Measurements from ENCODE around the gene TTBK1.

DNA sequence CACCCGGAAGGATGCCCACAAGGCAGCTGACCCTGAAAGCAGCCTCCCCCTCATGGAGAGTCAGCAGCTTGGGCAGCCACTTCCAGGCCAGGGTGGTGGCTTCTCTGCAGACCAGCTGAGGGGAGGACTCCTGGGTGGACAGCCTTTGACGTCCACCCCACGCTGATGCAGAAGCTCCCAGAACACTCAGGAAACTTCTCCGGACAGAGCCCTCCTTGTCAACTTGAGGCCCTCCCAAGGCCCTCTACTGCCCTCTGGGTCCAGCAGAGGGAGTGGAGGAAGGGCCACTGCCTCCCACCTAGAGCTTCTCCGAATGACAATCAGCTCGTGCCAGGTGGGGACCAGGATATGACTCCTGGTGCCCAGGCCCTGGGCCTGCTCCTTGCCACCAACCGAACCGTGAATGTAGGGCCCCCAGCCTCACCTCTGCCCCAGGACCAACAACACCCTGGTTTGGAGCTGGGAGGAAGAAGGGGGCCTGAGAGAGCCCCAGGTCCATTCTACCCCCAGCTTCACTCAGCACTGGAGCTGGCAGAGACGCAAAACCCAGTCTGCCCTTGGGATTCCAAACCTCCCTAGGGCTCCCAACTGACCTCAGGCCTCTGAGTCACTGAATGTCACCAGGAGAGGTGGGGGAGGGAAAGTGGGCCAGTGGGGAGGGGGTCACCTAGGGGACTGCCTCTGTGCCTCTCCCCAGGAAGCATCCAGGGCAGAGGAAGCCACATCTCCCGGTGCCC lies 43.9 kb downstream of the TTBK1 start:
- TF ChIP-seq, protein P1, sequence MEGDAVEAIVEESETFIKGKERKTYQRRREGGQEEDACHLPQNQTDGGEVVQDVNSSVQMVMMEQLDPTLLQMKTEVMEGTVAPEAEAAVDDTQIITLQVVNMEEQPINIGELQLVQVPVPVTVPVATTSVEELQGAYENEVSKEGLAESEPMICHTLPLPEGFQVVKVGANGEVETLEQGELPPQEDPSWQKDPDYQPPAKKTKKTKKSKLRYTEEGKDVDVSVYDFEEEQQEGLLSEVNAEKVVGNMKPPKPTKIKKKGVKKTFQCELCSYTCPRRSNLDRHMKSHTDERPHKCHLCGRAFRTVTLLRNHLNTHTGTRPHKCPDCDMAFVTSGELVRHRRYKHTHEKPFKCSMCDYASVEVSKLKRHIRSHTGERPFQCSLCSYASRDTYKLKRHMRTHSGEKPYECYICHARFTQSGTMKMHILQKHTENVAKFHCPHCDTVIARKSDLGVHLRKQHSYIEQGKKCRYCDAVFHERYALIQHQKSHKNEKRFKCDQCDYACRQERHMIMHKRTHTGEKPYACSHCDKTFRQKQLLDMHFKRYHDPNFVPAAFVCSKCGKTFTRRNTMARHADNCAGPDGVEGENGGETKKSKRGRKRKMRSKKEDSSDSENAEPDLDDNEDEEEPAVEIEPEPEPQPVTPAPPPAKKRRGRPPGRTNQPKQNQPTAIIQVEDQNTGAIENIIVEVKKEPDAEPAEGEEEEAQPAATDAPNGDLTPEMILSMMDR (IDR thresholded peaks at IDR 0.05), result no peak
- TF ChIP-seq POLR2A (IDR thresholded peaks at IDR 0.05), result no peak
